GM12872 (cell line): ENCODE results near the gene PNPLA6.

Experiments used
- TF ChIP-seq, protein P1 (sequence below): IDR thresholded peaks from 3 replicates; pipeline ENCODE4 v1.5.1; 2011; ENCODE audit warnings: low read depth, mild to moderate bottlenecking, low read length, moderate library complexity; ENCODE audit not compliant: insufficient read depth

The PNPLA6 gene

DNA sequence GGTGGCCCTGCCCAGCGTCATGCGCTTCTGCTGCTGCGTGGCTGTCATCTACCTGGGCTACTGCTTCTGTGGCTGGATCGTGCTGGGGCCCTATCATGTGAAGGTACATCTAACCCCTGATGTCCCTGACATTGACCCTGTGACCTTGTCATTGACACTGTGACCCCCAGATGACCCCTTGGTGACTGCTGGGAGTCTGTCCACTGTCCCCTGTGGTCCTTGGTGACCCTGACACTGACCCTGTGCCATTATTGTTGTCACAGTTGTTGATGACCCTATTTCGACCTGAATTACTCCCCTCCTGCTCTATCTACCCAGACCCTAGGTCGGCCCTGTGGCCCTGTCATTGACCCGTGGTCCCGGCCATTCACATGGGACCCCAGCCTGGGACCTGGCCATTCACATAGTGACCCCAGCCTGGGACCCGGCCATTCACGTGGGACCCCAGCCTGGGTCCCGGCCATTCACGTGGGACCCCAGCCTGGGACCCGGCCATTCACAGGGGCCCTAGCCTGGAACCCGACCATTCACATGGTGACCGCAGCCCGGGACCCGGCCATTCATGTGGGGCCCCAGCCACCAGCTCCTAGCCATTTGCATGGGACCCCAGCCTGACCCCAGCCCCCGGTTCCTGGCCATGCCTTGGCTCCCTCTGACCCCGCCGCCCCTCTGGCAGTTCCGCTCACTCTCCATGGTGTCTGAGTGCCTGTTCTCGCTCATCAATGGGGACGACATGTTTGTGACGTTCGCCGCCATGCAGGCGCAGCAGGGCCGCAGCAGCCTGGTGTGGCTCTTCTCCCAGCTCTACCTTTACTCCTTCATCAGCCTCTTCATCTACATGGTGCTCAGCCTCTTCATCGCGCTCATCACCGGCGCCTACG is 5.7 kb upstream of the PNPLA6 start:
- TF ChIP-seq, protein P1, sequence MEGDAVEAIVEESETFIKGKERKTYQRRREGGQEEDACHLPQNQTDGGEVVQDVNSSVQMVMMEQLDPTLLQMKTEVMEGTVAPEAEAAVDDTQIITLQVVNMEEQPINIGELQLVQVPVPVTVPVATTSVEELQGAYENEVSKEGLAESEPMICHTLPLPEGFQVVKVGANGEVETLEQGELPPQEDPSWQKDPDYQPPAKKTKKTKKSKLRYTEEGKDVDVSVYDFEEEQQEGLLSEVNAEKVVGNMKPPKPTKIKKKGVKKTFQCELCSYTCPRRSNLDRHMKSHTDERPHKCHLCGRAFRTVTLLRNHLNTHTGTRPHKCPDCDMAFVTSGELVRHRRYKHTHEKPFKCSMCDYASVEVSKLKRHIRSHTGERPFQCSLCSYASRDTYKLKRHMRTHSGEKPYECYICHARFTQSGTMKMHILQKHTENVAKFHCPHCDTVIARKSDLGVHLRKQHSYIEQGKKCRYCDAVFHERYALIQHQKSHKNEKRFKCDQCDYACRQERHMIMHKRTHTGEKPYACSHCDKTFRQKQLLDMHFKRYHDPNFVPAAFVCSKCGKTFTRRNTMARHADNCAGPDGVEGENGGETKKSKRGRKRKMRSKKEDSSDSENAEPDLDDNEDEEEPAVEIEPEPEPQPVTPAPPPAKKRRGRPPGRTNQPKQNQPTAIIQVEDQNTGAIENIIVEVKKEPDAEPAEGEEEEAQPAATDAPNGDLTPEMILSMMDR, result no peak

DNA sequence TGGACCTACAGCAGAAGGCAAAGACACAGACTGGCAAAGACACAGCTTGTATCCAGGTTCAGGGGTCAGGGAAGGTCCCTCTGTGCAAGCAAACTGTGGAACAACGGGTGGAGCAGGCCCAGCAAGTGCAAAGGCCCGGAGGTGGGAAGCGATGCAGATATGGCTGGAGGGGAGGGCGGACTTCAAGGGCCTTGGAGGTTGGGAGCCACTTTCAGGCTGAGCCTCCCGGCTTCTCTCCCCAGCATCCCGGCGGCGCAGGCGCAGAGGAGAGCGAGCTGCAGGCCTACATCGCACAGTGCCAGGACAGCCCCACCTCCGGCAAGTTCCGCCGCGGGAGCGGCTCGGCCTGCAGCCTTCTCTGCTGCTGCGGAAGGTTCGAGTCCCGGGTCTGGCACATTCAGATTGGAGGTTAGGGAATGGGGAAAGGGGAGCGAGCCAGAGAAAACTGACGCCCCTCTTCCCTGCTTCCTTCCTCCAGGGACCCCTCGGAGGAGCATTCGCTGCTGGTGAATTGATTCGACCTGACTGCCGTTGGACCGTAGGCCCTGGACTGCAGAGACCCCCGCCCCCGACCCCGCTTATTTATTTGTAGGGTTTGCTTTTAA is 2.1 kb upstream of the PNPLA6 start:
- TF ChIP-seq, protein P1, result no peak

DNA sequence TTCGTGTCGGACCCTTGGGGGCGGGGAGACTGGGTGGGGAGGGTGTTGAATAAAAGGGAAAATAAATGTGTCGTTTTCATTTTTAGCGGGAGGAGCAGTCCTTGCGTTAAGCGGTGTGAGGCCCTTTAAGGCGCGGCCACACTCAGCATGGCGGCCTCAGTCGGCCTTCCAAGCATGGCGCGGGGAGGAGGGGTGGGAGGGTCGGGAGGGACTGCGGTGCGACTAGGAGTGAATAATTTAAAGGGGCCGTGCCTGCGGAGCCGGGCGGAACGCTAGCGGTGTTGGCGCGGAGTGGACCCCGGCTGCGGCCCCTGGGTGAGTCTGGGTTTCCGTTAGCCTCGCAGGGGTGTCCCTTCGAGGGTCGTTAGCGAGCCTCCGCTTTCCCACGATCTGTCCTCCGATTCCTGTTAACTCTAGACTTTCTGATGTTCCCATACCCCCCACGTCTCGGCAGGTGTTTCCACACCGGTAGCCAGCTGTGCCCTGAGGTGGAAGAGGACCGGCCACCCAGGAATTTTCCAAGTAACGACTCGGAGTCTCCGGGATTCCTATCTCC is 1.5 kb upstream of the PNPLA6 start:
- TF ChIP-seq, protein P1, result no peak

DNA sequence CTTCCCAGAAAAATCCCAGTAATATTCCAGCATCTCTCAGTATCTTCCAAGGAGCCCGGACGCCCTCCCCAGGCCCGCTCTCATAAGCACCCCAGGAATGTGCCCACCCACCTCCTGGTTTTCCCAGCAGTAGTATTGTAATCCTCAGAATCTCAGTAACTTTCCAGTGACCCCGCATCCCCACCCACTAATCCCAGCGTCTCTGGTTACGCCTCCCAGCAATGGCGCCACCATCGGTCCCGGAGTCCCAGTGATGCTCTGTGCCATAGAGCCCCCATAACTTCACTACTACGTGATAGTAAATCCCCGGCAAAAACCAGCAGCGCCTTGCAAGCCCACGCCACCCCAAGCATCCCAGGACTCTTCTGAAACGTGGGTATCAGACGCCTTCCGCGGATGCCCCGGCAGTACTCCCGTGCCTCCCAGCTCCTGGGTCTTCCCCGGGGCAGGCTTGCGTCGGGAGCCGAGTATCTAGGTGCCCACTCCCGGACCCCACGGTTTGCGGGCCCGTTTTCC is 928 bp upstream of the PNPLA6 start:
- TF ChIP-seq, protein P1, result no peak

DNA sequence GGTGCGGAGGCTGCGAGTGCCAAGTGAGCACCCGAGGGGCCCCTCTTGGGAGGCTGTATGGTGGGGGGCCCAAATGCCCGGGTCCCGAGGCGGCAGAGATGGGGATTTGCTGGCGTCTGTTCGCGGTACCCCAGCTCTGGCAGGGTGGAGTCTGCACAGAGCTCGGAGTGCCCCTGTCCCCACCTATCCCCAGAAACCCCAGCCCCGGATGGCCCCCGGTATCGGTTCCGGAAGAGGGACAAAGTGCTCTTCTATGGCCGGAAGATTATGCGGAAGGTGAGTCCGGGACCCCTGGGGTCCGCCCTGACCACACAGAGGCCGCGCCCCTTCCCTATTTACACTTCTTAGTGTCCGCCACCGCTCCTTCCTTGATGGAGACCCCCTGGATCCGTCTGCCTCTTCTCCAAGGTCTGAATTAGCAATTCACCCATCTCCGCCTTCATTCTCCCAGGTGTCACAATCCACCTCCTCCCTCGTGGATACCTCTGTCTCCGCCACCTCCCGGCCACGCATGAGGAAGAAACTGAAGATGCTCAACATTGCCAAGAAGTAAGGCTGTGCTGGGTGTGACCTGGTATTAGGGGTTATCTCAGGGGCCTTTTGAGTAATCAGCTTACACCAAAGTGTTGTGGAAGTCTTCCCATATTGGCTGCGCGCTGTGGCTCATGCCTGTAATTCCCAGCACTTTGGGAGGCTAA is 630 bp downstream of the PNPLA6 start:
- TF ChIP-seq, protein P1, result no peak

DNA sequence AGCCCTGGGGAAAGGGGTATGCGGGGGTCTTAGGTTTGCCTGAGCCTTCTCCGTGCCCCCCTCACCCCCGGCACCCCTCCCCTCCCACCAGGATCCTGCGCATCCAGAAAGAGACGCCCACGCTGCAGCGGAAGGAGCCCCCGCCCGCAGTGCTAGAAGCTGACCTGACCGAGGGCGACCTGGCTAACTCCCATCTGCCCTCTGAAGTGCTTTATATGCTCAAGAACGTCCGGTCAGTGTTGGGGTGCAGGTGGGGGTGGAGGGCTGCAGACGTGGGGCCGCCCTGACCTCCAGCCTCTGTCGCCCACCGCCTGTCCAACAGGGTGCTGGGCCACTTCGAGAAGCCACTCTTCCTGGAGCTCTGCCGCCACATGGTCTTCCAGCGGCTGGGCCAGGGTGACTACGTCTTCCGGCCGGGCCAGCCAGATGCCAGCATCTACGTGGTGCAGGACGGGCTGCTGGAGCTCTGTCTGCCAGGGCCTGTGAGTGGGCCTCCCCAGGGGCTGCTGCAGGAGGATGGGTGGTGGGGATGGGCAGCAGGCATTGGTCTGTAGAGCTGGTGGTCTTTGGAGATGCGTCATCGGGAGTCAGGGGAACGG is 4.4 kb downstream of the PNPLA6 start:
- TF ChIP-seq, protein P1, result no peak
